ENCODE data around the gene NMNAT2. TPM values are rescaled to one million over a fixed set of nuclear protein-coding genes. Genes with fewer than 3 reads are reported as not detected.
A peak's percentile ranks its signal among the peaks of the same experiment; 100 is the strongest.
"Not testable (repeated sequence)": the region's sequence is repeated elsewhere in the genome, so short reads cannot be mapped to it uniquely, and the experiment has no call there.

Gene NMNAT2
- total and polyA plus RNA-seq, 12 donors: 0.23 to 5.8 (median 2.1) TPM

DNA sequence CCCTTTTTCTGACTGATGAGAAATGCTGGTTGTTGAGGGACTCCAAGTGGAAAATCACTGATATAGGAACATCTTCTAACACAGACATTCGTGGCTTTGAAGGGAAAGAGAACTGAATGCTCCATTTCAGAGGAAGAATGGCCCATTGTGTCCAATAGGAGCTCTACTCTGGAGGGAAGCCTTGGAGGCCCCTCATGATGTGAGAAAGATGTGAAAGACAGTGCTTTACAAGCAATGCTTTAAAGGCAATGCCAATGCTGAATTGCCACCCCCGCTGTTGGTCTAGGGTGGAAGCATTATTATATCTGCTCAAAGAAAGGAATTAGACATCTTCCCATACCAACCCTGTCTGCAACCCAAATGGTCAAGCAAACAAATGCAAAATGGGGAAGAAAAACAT, 13.7 kb downstream of the NMNAT2 start:
- ATAC-seq (no peak), DNase-seq (no peak)
- Histone ChIP-seq H3K27ac (no peak overlapping the region), H3K4me3 (no peak overlapping the region), H3K9me3 (no peaks in the 10 kb centered on the region), H3K27me3 (peaks cover 0 to 17% (median 0%) of the 10 kb centered on the region in 7 donors), H3K4me1 (peaks cover 0 to 10% (median 0%) of the 10 kb centered on the region in 9 donors), H3K36me3 (no peaks in the 10 kb centered on the region)
- 65 to 73% methylated on average over 2 of the region's 2 CpGs for WGBS, 2 donors
- TF ChIP-seq, protein P1, sequence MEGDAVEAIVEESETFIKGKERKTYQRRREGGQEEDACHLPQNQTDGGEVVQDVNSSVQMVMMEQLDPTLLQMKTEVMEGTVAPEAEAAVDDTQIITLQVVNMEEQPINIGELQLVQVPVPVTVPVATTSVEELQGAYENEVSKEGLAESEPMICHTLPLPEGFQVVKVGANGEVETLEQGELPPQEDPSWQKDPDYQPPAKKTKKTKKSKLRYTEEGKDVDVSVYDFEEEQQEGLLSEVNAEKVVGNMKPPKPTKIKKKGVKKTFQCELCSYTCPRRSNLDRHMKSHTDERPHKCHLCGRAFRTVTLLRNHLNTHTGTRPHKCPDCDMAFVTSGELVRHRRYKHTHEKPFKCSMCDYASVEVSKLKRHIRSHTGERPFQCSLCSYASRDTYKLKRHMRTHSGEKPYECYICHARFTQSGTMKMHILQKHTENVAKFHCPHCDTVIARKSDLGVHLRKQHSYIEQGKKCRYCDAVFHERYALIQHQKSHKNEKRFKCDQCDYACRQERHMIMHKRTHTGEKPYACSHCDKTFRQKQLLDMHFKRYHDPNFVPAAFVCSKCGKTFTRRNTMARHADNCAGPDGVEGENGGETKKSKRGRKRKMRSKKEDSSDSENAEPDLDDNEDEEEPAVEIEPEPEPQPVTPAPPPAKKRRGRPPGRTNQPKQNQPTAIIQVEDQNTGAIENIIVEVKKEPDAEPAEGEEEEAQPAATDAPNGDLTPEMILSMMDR (IDR thresholded peaks at IDR 0.05): no peak
- intact Hi-C loops (cut with DNase I): no loop called here

DNA sequence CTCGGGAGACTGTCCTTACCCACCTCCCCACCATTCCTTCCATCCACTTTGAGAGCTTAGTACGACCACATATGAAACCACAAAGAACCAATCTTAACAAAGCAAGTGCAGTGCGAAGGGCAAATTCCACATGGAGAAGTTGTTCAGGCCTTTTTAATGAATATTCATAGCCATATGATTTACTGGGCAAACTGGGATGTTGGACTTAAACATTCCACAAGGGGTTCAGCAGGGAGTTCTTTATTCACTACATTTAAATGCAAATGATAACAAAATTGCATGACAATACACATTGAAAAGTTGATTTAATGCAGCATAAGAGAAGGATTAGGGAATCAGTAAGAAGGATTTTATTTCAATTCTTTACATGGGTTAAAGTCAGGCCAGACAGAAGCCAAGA, 14.7 kb downstream of the NMNAT2 start:
- H3K4me3 ChIP-seq: no peak overlapping the region
- DNase-seq (no peak), ATAC-seq (no peak)
- TF ChIP-seq, protein P1 (IDR thresholded peaks at IDR 0.05): no peak
- no peak overlapping the region for H3K27ac ChIP-seq
- H3K27me3 ChIP-seq: peaks cover 0 to 8% (median 0%) of the 10 kb centered on the region in 7 donors
- intact Hi-C loops (cut with DNase I): no loop called here
- H3K36me3 ChIP-seq: no peaks in the 10 kb centered on the region
- peaks cover 0 to 10% (median 0%) of the 10 kb centered on the region in 9 donors for H3K4me1 ChIP-seq
- no peaks in the 10 kb centered on the region for H3K9me3 ChIP-seq
- WGBS, 2 donors: 60 to 61% methylated on average over 3 of the region's 3 CpGs

DNA sequence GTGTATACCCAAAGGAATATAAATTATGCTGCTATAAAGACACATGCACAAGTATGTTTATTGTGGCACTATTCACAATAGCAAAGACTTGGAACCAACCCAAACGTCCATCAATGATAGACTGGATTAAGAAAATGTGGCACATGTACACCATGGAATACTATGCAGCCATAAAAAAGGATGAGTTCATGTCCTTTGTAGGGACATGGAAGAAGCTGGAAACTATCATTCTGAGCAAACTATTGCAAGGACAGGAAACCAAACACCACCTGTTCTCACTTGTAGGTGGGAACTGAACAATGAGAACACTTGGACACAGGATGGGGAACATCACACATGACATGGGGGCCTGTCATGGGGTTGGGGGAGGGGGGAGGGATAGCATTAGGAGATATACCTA, 16.6 kb downstream of the NMNAT2 start:
- H3K9me3 ChIP-seq; H3K27ac ChIP-seq; H3K36me3 ChIP-seq; H3K4me3 ChIP-seq; H3K4me1 ChIP-seq; H3K27me3 ChIP-seq; ATAC-seq; intact Hi-C loops (cut with DNase I); DNase-seq: not testable (repeated sequence)
- WGBS, 2 donors: 63 to 71% methylated on average over 1 of the region's 1 CpG

DNA sequence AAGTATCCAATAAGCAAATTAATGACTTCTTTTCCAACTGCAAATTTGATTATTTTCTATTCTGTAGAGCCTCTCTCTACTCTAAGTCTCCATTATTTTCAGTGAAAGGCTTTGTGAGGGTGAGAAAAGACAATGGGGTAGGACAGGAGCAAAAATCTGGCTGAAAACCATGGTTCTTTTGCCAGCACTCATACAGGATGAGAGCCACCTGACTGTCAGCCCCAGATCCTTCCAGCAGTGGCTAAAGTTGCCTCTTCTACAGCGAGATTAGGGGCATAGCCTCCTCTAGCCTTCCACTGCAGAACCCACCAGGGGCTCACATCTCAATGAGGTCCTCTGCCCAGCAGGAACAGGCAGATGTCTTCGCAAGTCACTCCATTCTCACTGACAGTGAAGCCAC, 23.7 kb downstream of the NMNAT2 start:
- Histone ChIP-seq H3K27me3 (peaks cover 0 to 17% (median 0%) of the 10 kb centered on the region in 7 donors), H3K36me3 (no peaks in the 10 kb centered on the region), H3K9me3 (no peaks in the 10 kb centered on the region), H3K4me1 (peaks cover 0 to 14% (median 5%) of the 10 kb centered on the region in 9 donors), H3K27ac (no peak overlapping the region), H3K4me3 (no peak overlapping the region)
- TF ChIP-seq, protein P1 (IDR thresholded peaks at IDR 0.05): no peak
- intact Hi-C loops (cut with DNase I): no loop called here
- 84 to 87% methylated on average over 2 of the region's 2 CpGs for WGBS, 2 donors
- no peak for DNase-seq
- no peak for ATAC-seq

DNA sequence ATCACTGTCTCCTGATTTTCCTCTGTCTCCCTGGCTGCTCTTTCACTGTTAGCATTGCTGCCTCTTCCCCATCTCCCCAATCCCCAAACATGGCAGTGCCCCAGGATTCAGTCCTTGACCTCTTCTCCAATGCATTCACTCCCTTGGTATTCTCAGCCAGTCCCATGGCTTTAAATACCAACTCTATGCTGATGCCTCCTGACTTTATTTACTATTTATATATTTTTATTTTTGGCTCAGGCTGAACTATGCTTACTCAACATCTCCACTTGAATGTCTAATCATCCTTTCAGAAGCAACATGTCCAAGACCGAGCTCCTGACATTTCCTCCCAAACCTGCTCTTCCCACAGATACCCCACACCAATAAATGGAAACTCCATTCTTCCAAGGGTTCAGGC, 26.3 kb downstream of the NMNAT2 start:
- Histone ChIP-seq H3K27me3 (peaks cover 0 to 26% (median 0%) of the 10 kb centered on the region in 7 donors), H3K27ac (peak overlapping the region in 1 of 10 donors; percentile 14), H3K36me3 (no peaks in the 10 kb centered on the region), H3K4me1 (peaks cover 0 to 14% (median 5%) of the 10 kb centered on the region in 9 donors), H3K4me3 (no peak overlapping the region), H3K9me3 (no peaks in the 10 kb centered on the region)
- 24 to 66% methylated on average over 1 of the region's 1 CpG for WGBS, 2 donors
- ATAC-seq: peak in 7 of 8 donors; percentile 28 to 80 (median 56)
- intact Hi-C loops (cut with DNase I): no loop called here
- TF ChIP-seq, protein P1 (IDR thresholded peaks at IDR 0.05): no peak
- no peak for DNase-seq
